A549 (cell line): ENCODE results near the gene CEP83.
A peak's percentile ranks its signal among the peaks of the same experiment; 100 is the strongest.

Experiments
- CBX2 ChIP-seq: fragments of 200-600 bp; sonication (generic); IDR thresholded peaks from 2 replicates; pipeline ENCODE4 v1.6.1; 2016; ENCODE audit warnings: low read depth, mild to moderate bottlenecking, borderline replicate concordance
- CTCF ChIP-seq: fragments of >200 bp; sonication (Bioruptor Twin); formaldehyde crosslinking; IDR thresholded peaks from 3 replicates; pipeline ENCODE4 v1.5.1; 2016
- EHF ChIP-seq: fragments of 250-450 bp; sonication (Bioruptor Pico); IDR thresholded peaks from 2 replicates; pipeline ENCODE4 v1.5.0; 2020; ENCODE audit warnings: mild to moderate bottlenecking
- ELK1 ChIP-seq: fragments of 150-350 bp; IDR thresholded peaks from 2 replicates; pipeline ENCODE4 v1.6.1; 2014; ENCODE audit warnings: low read depth, mild to moderate bottlenecking, low read length
- EP300 ChIP-seq, 2 experiments: fragments of >200 bp; sonication (Bioruptor Twin); formaldehyde crosslinking; IDR thresholded peaks; 2 replicates in 1 of 2; 3 replicates in 1 of 2; pipeline ENCODE4 v1.6.1; 2016 to 2017
- FOSL2 ChIP-seq, 2 experiments: fragments of 450-650 bp in 1 of 2; fragments of >200 bp in 1 of 2; sonication (Bioruptor Twin) in 1 of 2; formaldehyde crosslinking; IDR thresholded peaks; 2 replicates each; pipeline versions ENCODE4 v1.5.0 to v1.6.1; 2016 to 2020; ENCODE audit warnings: mild to moderate bottlenecking in 1 of 2, moderate library complexity in 1 of 2
- FOXS1 ChIP-seq: fragments of 250-450 bp; sonication (Bioruptor Pico); IDR thresholded peaks from 2 replicates; pipeline ENCODE4 v1.5.0; 2020; ENCODE audit warnings: mild to moderate bottlenecking, moderate library complexity
- JUNB ChIP-seq: fragments of >200 bp; sonication (Bioruptor Twin); formaldehyde crosslinking; IDR thresholded peaks from 2 replicates; pipeline ENCODE4 v1.6.1; 2016
- MAFK ChIP-seq: fragments of 450-650 bp; IDR thresholded peaks from 2 replicates; pipeline ENCODE4 v1.6.1; 2014; ENCODE audit not compliant: partially characterized antibody
- PHF8 ChIP-seq: fragments of 200-600 bp; sonication (generic); IDR thresholded peaks from 2 replicates; pipeline ENCODE4 v1.6.1; 2016; ENCODE audit warnings: low read depth, mild to moderate bottlenecking, antibody characterized with exemption, moderate library complexity, borderline replicate concordance
- POLR2A ChIP-seq: IDR thresholded peaks from 2 replicates; pipeline ENCODE4 v1.6.1; 2012; ENCODE audit warnings: mild to moderate bottlenecking, low read length
- RCOR1 ChIP-seq: fragments of 150-350 bp; IDR thresholded peaks from 2 replicates; pipeline ENCODE4 v1.6.1; 2014; ENCODE audit warnings: antibody characterized with exemption, low read length, low read depth
- RFX5 ChIP-seq: fragments of 450-650 bp; IDR thresholded peaks from 2 replicates; pipeline ENCODE4 v1.7.1; 2014; ENCODE audit warnings: antibody characterized with exemption, mild to moderate bottlenecking, moderate library complexity
- SMC3 ChIP-seq: fragments of >200 bp; sonication (Bioruptor Twin); formaldehyde crosslinking; IDR thresholded peaks from 3 replicates; pipeline ENCODE4 v1.6.1; 2018; ENCODE audit warnings: inconsistent platforms

- TF ChIP-seq FOSL2 (IDR thresholded peaks at IDR 0.05) (no peak), FOSL2 (CRISPR knock-in tag; IDR thresholded peaks at IDR 0.05) (no peak), POLR2A (no peak), CTCF (0 out of 3 replicates have a peak, but pooled peaks have one; percentile 19), CBX2 (no peak), EP300 (IDR thresholded peaks at IDR 0.05) (no peak), RCOR1 (no peak), EHF (no peak), SMC3 (0 out of 3 replicates have a peak, but pooled peaks have one; percentile 10), ELK1 (no peak), JUNB (no peak), PHF8 (no peak), MAFK (no peak), FOXS1 (CRISPR knock-in tag) (no peak), RFX5 (no peak)
Observed at GRCh38 chr12:94329366-94329765, 130.3 kb downstream of the CEP83 start.
